ENCODE measurements around the gene FOCAD. TPM values are rescaled to one million over a fixed set of nuclear protein-coding genes. Genes with fewer than 3 reads are reported as not detected.

FOCAD gene
- total RNA-seq, 4 donors from 2014 or later: 15.7 to 39.9 (median 25.4) TPM

DNA sequence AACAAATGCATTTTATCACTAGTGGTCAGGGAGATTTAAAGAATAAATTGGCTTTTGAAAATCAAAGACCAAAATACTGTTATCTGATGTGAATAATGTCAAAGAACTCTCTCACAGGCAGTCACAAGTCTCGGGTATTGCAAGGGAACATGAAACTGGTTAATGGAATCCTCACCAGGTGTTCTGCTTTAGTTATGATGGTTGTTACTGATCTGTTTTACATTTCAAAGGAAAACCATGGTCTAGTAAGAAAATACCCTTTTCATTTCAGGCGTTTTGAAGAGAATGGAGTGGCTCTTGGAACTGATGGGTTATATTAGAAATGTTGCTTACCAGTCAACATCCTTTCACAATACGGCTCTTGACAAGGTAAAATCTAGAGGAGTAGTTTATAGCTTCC is 304.0 kb downstream of the FOCAD start:
- 87 to 89% methylated on average over 3 of the region's 3 CpGs for WGBS, 2 donors
- Histone ChIP-seq H3K4me1 (peaks cover 0 to 4% (median 0%) of the 10 kb centered on the region in 4 donors), H3K4me3 (no peak overlapping the region), H3K9me3 (no peaks in the 10 kb centered on the region), H3K36me3 (peaks cover 0 to 26% (median 0%) of the 10 kb centered on the region in 3 donors), H3K27ac (no peak overlapping the region), H3K27me3 (no peaks in the 10 kb centered on the region)
- TF ChIP-seq, protein P1, sequence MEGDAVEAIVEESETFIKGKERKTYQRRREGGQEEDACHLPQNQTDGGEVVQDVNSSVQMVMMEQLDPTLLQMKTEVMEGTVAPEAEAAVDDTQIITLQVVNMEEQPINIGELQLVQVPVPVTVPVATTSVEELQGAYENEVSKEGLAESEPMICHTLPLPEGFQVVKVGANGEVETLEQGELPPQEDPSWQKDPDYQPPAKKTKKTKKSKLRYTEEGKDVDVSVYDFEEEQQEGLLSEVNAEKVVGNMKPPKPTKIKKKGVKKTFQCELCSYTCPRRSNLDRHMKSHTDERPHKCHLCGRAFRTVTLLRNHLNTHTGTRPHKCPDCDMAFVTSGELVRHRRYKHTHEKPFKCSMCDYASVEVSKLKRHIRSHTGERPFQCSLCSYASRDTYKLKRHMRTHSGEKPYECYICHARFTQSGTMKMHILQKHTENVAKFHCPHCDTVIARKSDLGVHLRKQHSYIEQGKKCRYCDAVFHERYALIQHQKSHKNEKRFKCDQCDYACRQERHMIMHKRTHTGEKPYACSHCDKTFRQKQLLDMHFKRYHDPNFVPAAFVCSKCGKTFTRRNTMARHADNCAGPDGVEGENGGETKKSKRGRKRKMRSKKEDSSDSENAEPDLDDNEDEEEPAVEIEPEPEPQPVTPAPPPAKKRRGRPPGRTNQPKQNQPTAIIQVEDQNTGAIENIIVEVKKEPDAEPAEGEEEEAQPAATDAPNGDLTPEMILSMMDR (IDR thresholded peaks at IDR 0.05): no peak
- DNase-seq (ENCODE audit: low spot score in 2 of 2): no peak

DNA sequence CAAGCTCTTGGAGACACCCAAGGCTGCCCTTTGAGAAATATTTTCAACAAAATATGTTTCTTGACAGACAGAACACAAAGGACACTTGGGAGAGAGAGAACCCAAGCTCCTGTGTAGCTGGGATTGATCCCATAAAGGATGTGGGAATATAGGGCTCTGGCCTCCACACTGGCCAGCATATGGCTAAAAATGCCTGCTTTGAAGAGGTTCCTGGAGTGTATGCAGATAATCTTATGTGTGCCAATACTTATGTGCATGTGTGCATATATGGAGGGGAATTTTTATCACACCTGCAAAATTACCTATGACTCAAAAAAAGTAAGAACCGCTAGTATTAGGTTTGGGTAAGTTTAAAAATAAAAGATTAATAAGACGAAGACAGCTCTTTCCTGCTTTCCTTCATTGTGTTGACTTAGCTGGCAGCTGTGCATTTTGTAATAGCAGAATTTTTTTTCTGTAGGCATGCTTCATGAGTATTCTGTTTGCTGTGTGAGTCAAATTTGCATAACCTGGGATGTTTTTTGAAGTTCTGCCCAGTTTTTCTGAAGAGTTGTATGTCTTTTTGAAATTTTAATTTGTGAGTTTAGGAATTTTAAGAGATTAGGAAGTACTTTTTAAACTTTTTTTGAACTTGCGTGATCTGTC is 304.7 kb downstream of the FOCAD start:
- Histone ChIP-seq H3K9me3 (no peaks in the 10 kb centered on the region), H3K27me3 (no peaks in the 10 kb centered on the region), H3K4me1 (peaks cover 0 to 4% (median 0%) of the 10 kb centered on the region in 4 donors), H3K36me3 (peaks cover 0 to 26% (median 0%) of the 10 kb centered on the region in 3 donors), H3K27ac (no peak overlapping the region), H3K4me3 (no peak overlapping the region)
- DNase-seq (ENCODE audit: low spot score in 2 of 2): no peak
- TF ChIP-seq, protein P1 (IDR thresholded peaks at IDR 0.05): no peak
- no peak for TF ChIP-seq POLR2A (IDR thresholded peaks at IDR 0.05)
- no peak for TF ChIP-seq EP300 (IDR thresholded peaks at IDR 0.05)
- 47 to 52% methylated on average over 3 of the region's 3 CpGs for WGBS, 2 donors

DNA sequence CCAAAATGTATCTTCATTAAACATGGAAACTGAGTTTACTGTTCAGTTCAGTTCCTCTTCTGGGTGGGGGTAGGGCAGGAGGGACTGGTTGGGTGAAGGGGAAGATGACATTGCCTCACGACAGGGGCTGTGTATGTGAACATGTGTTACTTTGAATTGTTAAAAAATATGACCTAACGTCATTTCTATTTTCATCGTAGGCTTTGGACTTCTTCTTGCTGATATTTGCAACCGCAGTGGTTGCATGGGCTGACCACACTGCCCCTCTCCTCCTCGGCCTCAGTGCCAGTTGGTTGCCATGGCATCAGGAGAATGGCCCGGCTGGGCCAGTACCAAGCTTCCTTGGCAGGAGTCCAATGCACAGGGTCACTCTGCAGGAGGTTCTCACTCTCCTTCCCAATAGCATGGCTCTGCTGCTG is 305.9 kb downstream of the FOCAD start:
- no peak overlapping the region for H3K4me3 ChIP-seq
- H3K27me3 ChIP-seq: no peaks in the 10 kb centered on the region
- TF ChIP-seq POLR2A (IDR thresholded peaks at IDR 0.05) (no peak), EP300 (IDR thresholded peaks at IDR 0.05) (peak in 1 of 2 donors; percentile 51)
- TF ChIP-seq, protein P1 (IDR thresholded peaks at IDR 0.05): no peak
- H3K4me1 ChIP-seq: peaks cover 0 to 4% (median 0%) of the 10 kb centered on the region in 4 donors
- H3K36me3 ChIP-seq: peaks cover 0 to 33% (median 0%) of the 10 kb centered on the region in 3 donors
- WGBS, 2 donors: 69 to 77% methylated on average over 5 to 6 of the region's 6 CpGs
- H3K9me3 ChIP-seq: no peaks in the 10 kb centered on the region
- DNase-seq (ENCODE audit: low spot score in 2 of 2): peak in 1 of 2 donors; percentile 43
- no peak overlapping the region for H3K27ac ChIP-seq

DNA sequence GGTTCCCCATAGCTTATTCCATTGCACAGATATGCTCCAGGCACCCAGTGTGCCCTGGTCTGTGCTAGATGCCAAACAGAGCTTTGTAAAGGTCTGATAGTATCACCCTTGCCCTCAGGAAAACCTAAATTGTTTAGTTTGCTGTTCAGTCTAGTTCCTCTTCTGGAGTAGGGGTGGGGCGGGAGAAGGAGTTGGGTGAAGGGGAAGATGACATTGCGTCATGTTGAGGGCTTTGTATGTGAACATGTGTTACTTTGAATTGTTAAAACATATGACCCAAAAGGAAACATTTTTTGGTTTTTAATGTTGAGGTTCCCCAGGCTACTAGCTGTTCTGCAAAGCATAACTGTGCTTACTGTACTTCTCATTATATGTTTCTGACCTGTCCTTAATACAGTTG is 306.8 kb downstream of the FOCAD start:
- peak in 1 of 2 donors; percentile 66 for TF ChIP-seq EP300 (IDR thresholded peaks at IDR 0.05)
- TF ChIP-seq, protein P1 (IDR thresholded peaks at IDR 0.05): no peak
- peak in 1 of 2 donors; percentile 44 for DNase-seq (ENCODE audit: low spot score in 2 of 2)
- H3K36me3 ChIP-seq: peaks cover 0 to 40% (median 0%) of the 10 kb centered on the region in 3 donors

DNA sequence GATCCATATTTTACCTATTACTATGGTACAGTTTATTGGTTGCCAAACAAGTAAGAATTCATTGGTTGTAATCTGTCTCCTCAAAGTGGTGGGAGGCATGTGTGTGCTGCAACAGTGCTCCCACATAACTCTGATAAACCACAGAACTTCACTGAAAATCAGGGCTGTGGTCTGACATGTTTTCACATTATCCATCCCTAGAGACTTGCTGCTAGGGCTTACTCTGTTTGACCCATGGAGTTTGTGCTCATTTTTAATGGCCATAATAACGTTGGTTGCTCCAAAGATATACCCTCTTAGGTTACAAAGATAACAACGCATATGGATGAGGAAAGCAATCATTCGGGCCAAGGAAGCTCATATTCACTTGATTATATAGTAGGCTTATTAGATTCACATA is 310.4 kb downstream of the FOCAD start:
- Histone ChIP-seq H3K27me3 (no peaks in the 10 kb centered on the region), H3K27ac (no peak overlapping the region), H3K4me1 (no peaks in the 10 kb centered on the region), H3K4me3 (no peak overlapping the region), H3K9me3 (no peaks in the 10 kb centered on the region), H3K36me3 (peaks cover 0 to 46% (median 0%) of the 10 kb centered on the region in 3 donors)
- TF ChIP-seq POLR2A (IDR thresholded peaks at IDR 0.05) (no peak), EP300 (IDR thresholded peaks at IDR 0.05) (no peak)
- TF ChIP-seq, protein P1 (IDR thresholded peaks at IDR 0.05): no peak
- no peak for DNase-seq (ENCODE audit: low spot score in 2 of 2)
- WGBS, 2 donors: 79% methylated on average over 3 of the region's 3 CpGs

More for the DNA sequence above, 306.8 kb downstream of the FOCAD start:
- Histone ChIP-seq H3K9me3 (no peaks in the 10 kb centered on the region), H3K27me3 (no peaks in the 10 kb centered on the region), H3K4me3 (no peak overlapping the region), H3K4me1 (peaks cover 0 to 4% (median 0%) of the 10 kb centered on the region in 4 donors), H3K27ac (no peak overlapping the region)
- WGBS, 2 donors: 88 to 98% methylated on average over 2 of the region's 2 CpGs
